ENCODE measurements around the gene CCDC14.

The CCDC14 gene

GRCh38 chr3:123878807-123879206 lies 82.2 kb downstream of the CCDC14 start:
- H3K4me3 ChIP-seq (ENCODE audit: low read depth, low read length) = no peak overlapping the region
- no peak for DNase-seq (ENCODE audit: low read depth)
- no peak for TF ChIP-seq CTCF (IDR thresholded peaks at IDR 0.05; ENCODE audit: insufficient read depth, low read depth, low read length, missing control alignments)

- no peak for DNase-seq (ENCODE audit: low read depth)
- no peak for TF ChIP-seq CTCF (IDR thresholded peaks at IDR 0.05; ENCODE audit: insufficient read depth, low read depth, low read length, missing control alignments)
- no peak overlapping the region for H3K4me3 ChIP-seq (ENCODE audit: low read depth, low read length)
Measured at GRCh38 chr3:123877965-123878364, 83.1 kb downstream of the CCDC14 start.

DNA sequence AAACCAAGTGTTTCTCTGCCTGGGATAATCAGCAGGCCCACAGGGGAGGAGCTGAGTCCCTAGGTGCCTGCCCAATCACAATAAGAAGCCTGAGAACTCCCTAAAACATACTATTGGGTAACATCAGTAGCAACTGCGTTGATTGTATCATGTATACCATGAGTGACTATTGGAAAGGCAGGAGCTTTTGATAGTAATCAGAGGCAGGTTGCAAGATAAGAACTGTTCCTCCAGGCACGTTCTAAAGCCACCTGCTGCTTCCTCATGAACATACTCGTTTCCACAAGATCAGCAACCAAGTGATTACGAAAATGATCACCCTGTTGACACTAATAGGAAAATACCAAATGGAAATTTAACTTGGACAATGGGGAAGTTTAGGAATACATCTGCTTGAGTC lies 83.6 kb downstream of the CCDC14 start:
- TF ChIP-seq CTCF (IDR thresholded peaks at IDR 0.05; ENCODE audit: insufficient read depth, low read depth, low read length, missing control alignments) = no peak
- no peak for DNase-seq (ENCODE audit: low read depth)
- no peak overlapping the region for H3K4me3 ChIP-seq (ENCODE audit: low read depth, low read length)

DNA sequence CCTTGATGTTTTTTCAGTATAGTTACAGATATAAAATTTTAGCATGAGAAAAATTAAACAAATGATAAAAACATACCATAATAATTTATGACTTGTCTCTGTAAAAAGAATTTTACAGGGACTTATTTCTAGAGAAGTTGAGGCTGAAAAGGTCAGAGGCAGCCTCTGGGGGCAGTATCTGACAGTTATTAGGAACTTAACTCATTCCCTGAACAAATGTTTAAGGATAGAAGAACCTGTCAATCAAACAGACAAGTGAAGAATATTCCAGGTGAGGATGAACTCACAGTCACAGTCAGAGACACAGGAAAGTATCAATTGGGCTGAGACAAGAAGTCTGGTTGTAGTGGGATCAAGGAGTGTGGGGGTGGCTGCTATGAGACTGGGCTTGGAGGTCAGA lies 84.2 kb downstream of the CCDC14 start:
- no peak for DNase-seq (ENCODE audit: low read depth)
- peak; percentile 24 for TF ChIP-seq CTCF (IDR thresholded peaks at IDR 0.05; ENCODE audit: insufficient read depth, low read depth, low read length, missing control alignments)
- no peak overlapping the region for H3K4me3 ChIP-seq (ENCODE audit: low read depth, low read length)

- DNase-seq (ENCODE audit: low read depth) = no peak
- TF ChIP-seq CTCF (IDR thresholded peaks at IDR 0.05; ENCODE audit: insufficient read depth, low read depth, low read length, missing control alignments) = no peak
- H3K4me3 ChIP-seq (ENCODE audit: low read depth, low read length) = no peak overlapping the region
Measured at GRCh38 chr3:123872621-123873020, 88.4 kb downstream of the CCDC14 start.

- H3K4me3 ChIP-seq (ENCODE audit: low read depth, low read length) = no peak overlapping the region
- DNase-seq (ENCODE audit: low read depth) = no peak
- no peak for TF ChIP-seq CTCF (IDR thresholded peaks at IDR 0.05; ENCODE audit: insufficient read depth, low read depth, low read length, missing control alignments)
Measured at GRCh38 chr3:123871946-123872345, 89.1 kb downstream of the CCDC14 start.

- H3K4me3 ChIP-seq (ENCODE audit: low read depth, low read length) = no peak overlapping the region
- no peak for TF ChIP-seq CTCF (IDR thresholded peaks at IDR 0.05; ENCODE audit: insufficient read depth, low read depth, low read length, missing control alignments)
- no peak for DNase-seq (ENCODE audit: low read depth)
Measured at GRCh38 chr3:123870033-123870432, 91.0 kb downstream of the CCDC14 start.

Measured in GM12865 (cell line).